Testis (tissue), 2 donors: ENCODE measurements around the gene KIFBP.

Experiments
- POLR2A ChIP-seq: fragments of 450-650 bp; IDR thresholded peaks from one replicate; pipeline ENCODE4 v1.6.1; 2017; ENCODE audit warnings: antibody characterized with exemption, mild to moderate bottlenecking, moderate library complexity
- TF ChIP-seq, protein P1 (sequence below), 3 experiments: fragments of 450-650 bp in 2 of 3; fragments of 200-600 bp in 1 of 3; sonication (generic) in 1 of 3; IDR thresholded peaks; one replicate each; pipeline ENCODE4 v1.5.1; 2016 to 2019; ENCODE audit warnings: antibody characterized with exemption in 3 of 3, mild to moderate bottlenecking in 2 of 3, moderate library complexity in 1 of 3

DNA sequence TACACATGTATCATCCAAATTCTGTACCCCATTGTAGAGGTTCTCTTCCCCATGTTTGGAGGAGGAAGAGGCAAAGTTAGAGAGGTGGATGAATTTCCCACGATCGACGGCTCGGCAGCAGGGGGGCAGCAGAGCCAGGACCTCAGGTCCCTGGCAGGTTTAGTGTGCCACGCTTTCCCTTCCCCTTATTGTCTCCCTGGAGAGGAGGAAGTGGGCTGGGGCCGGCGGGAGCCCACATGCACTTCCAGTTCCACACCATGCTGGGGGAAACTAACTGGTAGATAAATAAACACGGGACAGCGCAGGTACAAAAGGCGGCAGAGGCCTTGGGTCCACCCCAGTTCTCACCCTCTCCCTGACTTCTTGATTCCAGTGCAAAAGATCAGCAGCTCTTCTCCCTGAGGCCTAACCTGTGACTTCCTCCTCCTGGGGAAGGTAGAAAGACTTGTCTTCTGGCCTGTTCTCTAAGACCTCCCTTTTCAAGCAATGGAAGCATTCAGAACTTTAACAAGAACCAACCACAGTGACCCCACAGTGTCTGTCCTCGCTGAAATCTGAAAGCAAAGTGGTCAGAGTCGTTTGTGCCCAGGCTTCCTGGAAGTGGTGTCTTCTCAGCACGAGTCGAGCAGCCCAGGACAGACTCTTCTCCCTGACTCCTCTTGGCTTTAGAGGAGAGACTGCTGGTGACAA lies 68.8 kb downstream of the KIFBP start:
- TF ChIP-seq, protein P1, sequence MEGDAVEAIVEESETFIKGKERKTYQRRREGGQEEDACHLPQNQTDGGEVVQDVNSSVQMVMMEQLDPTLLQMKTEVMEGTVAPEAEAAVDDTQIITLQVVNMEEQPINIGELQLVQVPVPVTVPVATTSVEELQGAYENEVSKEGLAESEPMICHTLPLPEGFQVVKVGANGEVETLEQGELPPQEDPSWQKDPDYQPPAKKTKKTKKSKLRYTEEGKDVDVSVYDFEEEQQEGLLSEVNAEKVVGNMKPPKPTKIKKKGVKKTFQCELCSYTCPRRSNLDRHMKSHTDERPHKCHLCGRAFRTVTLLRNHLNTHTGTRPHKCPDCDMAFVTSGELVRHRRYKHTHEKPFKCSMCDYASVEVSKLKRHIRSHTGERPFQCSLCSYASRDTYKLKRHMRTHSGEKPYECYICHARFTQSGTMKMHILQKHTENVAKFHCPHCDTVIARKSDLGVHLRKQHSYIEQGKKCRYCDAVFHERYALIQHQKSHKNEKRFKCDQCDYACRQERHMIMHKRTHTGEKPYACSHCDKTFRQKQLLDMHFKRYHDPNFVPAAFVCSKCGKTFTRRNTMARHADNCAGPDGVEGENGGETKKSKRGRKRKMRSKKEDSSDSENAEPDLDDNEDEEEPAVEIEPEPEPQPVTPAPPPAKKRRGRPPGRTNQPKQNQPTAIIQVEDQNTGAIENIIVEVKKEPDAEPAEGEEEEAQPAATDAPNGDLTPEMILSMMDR (IDR thresholded peaks at IDR 0.05), result no peak
- TF ChIP-seq POLR2A, result no peak
